Measurements from ENCODE around the gene CYB561D1.
A peak's percentile ranks its signal among the peaks of the same experiment; 100 is the strongest.

The CYB561D1 gene

DNA sequence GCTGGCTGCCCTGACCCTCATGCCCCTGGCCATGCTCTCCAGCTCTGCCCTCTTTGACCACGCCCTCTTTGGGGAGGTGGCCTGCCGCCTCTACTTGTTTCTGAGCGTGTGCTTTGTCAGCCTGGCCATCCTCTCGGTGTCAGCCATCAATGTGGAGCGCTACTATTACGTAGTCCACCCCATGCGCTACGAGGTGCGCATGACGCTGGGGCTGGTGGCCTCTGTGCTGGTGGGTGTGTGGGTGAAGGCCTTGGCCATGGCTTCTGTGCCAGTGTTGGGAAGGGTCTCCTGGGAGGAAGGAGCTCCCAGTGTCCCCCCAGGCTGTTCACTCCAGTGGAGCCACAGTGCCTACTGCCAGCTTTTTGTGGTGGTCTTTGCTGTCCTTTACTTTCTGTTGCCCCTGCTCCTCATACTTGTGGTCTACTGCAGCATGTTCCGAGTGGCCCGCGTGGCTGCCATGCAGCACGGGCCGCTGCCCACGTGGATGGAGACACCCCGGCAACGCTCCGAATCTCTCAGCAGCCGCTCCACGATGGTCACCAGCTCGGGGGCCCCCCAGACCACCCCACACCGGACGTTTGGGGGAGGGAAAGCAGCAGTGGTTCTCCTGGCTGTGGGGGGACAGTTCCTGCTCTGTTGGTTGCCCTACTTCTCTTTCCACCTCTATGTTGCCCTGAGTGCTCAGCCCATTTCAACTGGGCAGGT, 49.5 kb downstream of the CYB561D1 start:
- Histone ChIP-seq H3K4me3 (no peak overlapping the region), H3K9ac (ENCODE audit: insufficient read length) (no peak overlapping the region), H3K27ac (no peak overlapping the region), H3K36me3 (ENCODE audit: insufficient read depth, low read length) (no peaks in the 10 kb centered on the region), H3K9me3 (ENCODE audit: low read depth, low read length) (no peaks in the 10 kb centered on the region)
- no peak for DNase-seq (ENCODE audit: low read depth, low spot score)
- TF ChIP-seq EZH2 (IDR thresholded peaks at IDR 0.05): no peak
- no peak for TF ChIP-seq POLR2AphosphoS5 (IDR thresholded peaks at IDR 0.05; ENCODE audit: borderline replicate concordance, low read depth, low read length)
- no peak for TF ChIP-seq FOXP2 (optimal IDR thresholded peaks at IDR 0.05; ENCODE audit: control extremely low read depth, extremely low read length, insufficient read depth)

DNA sequence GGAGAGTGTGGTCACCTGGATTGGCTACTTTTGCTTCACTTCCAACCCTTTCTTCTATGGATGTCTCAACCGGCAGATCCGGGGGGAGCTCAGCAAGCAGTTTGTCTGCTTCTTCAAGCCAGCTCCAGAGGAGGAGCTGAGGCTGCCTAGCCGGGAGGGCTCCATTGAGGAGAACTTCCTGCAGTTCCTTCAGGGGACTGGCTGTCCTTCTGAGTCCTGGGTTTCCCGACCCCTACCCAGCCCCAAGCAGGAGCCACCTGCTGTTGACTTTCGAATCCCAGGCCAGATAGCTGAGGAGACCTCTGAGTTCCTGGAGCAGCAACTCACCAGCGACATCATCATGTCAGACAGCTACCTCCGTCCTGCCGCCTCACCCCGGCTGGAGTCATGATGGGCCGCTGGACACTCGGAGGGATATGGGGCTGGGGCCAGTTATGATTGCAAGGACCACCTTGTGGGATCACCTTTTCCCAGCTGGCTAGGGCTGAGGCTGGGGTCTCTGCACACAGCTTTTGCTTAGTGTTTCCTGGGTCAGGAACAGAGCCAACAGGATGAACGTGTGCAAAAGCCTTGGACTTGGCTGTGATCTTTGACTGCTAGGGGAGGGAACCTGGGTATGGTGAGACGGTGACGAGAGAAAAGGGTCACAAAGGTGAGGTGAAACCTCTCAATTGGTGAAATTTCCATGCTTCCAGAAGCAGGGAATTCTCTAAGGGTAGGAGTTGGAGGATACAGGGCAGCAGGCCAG, 50.3 kb downstream of the CYB561D1 start:
- no peak for DNase-seq (ENCODE audit: low read depth, low spot score)
- Histone ChIP-seq H3K36me3 (ENCODE audit: insufficient read depth, low read length) (no peaks in the 10 kb centered on the region), H3K4me3 (no peak overlapping the region), H3K9me3 (ENCODE audit: low read depth, low read length) (no peaks in the 10 kb centered on the region), H3K9ac (ENCODE audit: insufficient read length) (no peak overlapping the region), H3K27ac (no peak overlapping the region)
- TF ChIP-seq POLR2AphosphoS5 (IDR thresholded peaks at IDR 0.05; ENCODE audit: borderline replicate concordance, low read depth, low read length) (no peak), FOXP2 (optimal IDR thresholded peaks at IDR 0.05; ENCODE audit: control extremely low read depth, extremely low read length, insufficient read depth) (no peak)

DNA sequence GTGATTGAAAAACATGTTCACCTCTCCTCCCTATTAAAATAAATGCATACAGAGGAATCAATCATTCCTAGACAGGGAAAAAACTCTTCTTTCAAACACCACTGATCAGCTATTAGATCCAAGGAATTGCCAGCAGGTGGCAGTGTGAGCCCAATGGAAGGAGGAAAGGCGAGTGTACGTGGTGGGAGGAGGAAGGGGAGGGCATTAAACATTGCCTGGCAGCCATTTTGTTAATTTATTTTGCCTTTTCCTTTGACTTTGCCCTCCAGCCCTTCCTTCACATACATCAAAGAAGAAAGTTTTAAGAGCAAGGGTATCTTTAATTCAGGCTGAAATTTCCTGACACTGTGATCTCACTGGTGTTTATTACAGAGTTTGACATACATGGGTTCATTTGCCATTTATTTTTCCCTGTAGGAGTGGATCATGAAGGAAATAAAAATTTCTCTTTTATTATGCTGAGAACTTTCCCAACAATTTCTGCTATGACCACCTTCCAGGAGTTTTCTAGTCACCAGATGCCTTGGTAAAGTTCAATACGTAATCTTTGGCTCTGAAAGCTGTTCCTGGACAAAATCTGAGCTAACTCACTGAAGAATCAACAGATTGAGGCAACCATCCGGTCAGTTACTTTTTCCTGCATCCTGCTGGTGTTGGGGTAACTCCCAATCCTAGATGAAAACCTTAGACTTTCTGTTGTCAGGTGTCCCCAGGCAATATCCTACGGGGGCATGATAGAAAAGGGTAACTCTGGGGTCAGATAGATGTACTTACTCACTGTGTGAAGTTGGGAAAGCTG, 52.6 kb downstream of the CYB561D1 start:
- H3K4me3 ChIP-seq: peak overlapping the region; percentile 89
- H3K9ac ChIP-seq (ENCODE audit: insufficient read length): peak overlapping the region; percentile 85
- H3K36me3 ChIP-seq (ENCODE audit: insufficient read depth, low read length): no peaks in the 10 kb centered on the region
- TF ChIP-seq EZH2 (IDR thresholded peaks at IDR 0.05): no peak
- peak; percentile 42; the same call in 1 of the 2 replicates for TF ChIP-seq POLR2AphosphoS5 (IDR thresholded peaks at IDR 0.05; ENCODE audit: borderline replicate concordance, low read depth, low read length)
- H3K27ac ChIP-seq: peak overlapping the region; percentile 90
- H3K9me3 ChIP-seq (ENCODE audit: low read depth, low read length): no peaks in the 10 kb centered on the region
- DNase-seq (ENCODE audit: low read depth, low spot score): peak; percentile 75

DNA sequence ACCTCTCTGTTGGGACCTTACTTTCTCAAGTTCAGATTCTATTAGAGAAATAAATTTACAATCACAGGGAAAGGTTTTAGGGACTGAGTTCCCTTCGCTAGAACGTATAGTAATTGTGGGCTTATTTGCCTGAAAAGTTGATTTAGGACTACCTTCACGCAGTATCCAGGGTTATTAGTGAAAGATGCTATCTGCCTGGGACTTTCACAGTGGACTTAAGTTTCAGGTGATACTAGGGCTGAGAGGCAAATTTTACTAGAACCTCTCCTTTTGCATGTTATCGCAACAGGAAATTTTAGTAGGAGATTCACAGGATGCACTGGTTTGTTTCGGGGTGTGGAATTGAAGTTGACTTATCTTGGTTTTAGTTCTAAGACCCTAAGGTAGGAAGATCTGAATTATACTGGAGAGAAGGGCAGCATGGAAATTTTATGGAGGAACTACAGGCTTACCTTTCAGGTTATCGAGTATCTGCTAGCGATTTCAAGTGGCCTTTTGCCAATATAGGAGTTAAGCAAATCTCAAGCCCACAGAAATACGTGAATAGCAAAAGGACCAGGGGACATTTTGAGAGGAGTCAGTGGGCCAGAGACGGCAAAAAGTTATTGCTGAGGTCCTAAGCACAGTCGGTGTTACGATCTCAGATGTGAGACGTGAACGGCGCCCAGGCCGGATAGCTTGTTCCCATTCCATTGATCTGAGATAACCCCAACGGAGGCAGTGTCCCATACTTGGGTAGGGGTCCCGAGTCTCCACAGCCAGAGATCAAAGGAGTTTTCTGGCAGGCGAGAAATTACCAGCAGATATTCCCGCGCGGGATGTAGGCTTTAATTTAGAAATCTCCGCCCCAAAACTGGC, 53.8 kb downstream of the CYB561D1 start:
- H3K36me3 ChIP-seq (ENCODE audit: insufficient read depth, low read length): no peaks in the 10 kb centered on the region; the same call in 1 of the 2 replicates
- H3K9me3 ChIP-seq (ENCODE audit: low read depth, low read length): no peaks in the 10 kb centered on the region
- peak overlapping the region; percentile 85 for H3K9ac ChIP-seq (ENCODE audit: insufficient read length)
- DNase-seq (ENCODE audit: low read depth, low spot score): no peak
- peak overlapping the region; percentile 89 for H3K4me3 ChIP-seq
- TF ChIP-seq FOXP2 (optimal IDR thresholded peaks at IDR 0.05; ENCODE audit: control extremely low read depth, extremely low read length, insufficient read depth): no peak
- no peak for TF ChIP-seq POLR2AphosphoS5 (IDR thresholded peaks at IDR 0.05; ENCODE audit: borderline replicate concordance, low read depth, low read length)
- no peak for TF ChIP-seq EZH2 (IDR thresholded peaks at IDR 0.05)
- peak overlapping the region; percentile 90 for H3K27ac ChIP-seq

DNA sequence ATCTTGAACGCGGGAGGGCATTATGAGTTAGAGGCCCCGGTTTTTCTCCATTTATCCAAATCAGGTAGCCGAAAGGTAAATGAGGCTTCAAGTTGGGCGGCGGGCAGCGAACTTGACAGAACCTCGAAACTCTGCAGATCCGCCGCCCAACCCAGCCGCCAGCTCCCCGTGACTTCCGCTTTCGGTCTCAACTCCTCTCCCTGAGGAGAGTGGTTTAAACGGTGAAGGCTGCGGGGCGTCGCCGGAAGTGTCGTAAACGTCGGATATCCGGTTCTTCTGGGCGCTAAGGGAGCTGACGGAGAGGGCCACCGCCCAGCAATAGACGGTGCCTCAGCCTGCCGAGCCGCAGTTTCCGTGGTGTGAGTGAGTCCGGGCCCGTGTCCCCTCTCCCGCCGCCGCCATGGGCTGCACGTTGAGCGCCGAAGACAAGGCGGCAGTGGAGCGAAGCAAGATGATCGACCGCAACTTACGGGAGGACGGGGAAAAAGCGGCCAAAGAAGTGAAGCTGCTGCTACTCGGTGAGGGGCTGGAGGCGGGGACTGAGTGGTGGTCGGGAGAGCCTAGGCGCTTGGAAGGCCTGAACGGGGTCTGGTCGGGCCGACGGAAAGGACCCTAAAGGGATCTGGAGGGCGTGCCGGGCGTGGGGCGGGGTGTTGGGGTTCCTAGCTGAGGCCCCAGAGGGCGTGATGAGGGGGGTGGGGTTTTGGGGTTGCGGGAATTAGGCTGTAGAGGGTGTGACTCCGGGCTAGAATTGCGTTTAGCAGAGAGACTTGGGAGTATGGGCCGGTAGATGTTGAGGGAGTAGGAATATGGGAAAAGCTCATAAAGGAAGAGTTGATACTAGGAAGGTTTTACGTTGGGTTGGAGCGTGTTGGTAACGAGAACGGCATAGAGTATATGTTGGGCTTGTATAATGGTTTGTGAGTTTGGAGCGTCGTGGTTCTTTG, 54.7 kb downstream of the CYB561D1 start, which contains the start of gene GNAI3:
TSS of gene GNAI3 (plus strand) at position 295 of the 947 bp plus-strand sequence. CDS start at position 401, 106 bp downstream.
- H3K9ac ChIP-seq (ENCODE audit: insufficient read length): peak within 1 kb of the TSS; percentile 85
- peak within 1 kb of the TSS; percentile 90 for H3K27ac ChIP-seq
- TF ChIP-seq FOXP2 (optimal IDR thresholded peaks at IDR 0.05; ENCODE audit: control extremely low read depth, extremely low read length, insufficient read depth) (no peak), POLR2AphosphoS5 (IDR thresholded peaks at IDR 0.05; ENCODE audit: borderline replicate concordance, low read depth, low read length) (peak; percentile 97), EZH2 (IDR thresholded peaks at IDR 0.05) (no peak)
- no peaks in the 10 kb centered on the region for H3K9me3 ChIP-seq (ENCODE audit: low read depth, low read length)
- H3K4me3 ChIP-seq: peak within 1 kb of the TSS; percentile 89
- no peaks in the 10 kb centered on the region; the same call in 1 of the 2 replicates for H3K36me3 ChIP-seq (ENCODE audit: insufficient read depth, low read length)
- DNase-seq (ENCODE audit: low read depth, low spot score): peak; percentile 82

All from SK-N-MC (cell line).